GM12801 (cell line): ENCODE measurements around the gene PRM3.

ENCODE experiments used
- CTCF ChIP-seq: IDR thresholded peaks from one replicate; pipeline ENCODE4 v1.5.1; 2011; ENCODE audit warnings: control low read depth; ENCODE audit not compliant: insufficient read length; ENCODE audit errors: extremely low read depth

The PRM3 gene

GRCh38 chr16:11232302-11232851 is 41.1 kb downstream of the PRM3 start:
- TF ChIP-seq CTCF: no peak

DNA sequence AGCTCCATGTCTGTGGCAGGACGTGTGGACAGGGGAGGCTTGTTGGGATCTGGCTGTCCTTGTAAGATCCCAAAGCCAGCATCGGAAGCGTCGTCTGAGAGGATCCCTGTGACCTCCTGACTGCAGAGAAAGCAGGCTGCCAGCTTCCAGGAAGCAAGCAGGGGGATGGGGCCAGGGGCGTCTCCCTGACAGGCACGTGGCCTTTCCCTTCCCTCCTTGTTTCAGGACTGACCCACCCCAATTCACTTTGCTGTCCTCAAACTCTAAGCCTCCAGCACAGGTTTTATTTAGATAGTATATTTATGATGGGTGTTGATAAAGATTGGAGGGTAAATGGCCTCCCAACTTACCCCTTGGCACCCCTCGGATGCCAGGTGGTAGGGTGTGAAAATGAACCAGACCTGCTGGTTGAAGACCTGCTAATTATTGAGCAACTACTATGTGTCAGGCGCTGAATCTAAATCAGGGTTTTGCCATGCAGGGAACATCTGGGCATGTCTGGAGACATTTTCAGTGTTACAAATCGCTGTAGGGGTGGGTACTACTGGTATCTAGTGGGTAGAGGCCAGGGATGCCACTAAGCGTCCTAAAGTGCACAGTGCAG is 42.0 kb downstream of the PRM3 start:
- no peak for TF ChIP-seq CTCF

GRCh38 chr16:11229906-11230305 is 43.5 kb downstream of the PRM3 start:
- no peak for TF ChIP-seq CTCF

- no peak for TF ChIP-seq CTCF
Measured at GRCh38 chr16:11229432-11229831, 44.0 kb downstream of the PRM3 start.

DNA sequence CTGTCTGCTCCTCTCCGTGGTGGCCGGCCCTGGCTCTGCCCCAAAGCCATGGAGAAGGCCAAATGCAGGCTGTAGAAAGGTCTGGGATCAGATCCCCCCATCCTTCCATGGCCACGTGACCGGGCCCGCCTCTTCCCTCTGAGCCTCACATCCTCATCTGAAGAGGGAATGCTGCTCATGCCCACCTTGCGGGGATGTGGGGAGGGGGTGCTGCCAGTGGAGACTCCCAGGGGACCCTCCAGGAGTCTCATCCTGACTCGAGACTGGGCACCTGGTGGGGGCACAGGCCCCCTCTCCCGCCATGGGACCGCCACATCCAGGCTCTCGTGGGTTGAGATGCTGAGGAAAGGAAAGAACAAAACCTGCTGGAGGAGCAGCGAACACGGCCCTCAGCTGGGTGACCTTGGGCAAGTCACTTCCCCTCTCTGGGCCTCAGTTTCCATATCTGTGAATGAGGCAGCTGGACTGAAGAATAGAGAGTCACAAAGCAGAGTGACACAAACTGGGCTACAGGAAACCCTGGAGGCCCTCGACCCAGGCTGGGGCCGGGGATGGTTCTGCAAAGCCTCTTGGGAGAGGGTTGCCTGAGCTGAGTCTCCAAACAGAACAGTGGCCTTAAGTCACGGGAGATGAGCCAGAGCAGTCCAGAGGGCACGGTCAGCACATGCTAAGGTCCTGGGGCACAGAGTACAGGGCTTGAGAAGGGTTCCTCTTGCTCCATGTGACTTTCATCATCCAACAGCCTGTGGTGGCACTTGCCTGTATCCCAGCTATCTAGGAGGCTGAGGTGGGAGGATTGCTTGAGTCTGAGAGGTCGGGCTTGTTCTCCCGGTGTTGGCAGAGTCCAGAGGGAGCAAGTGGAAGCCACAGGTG is 47.5 kb downstream of the PRM3 start:
- TF ChIP-seq CTCF: no peak

GRCh38 chr16:11224894-11225676 is 48.3 kb downstream of the PRM3 start:
- TF ChIP-seq CTCF: no peak
